H9 (cell line): ENCODE results near the gene TMEM135. TPM values are rescaled to one million over a fixed set of nuclear protein-coding genes. Genes with fewer than 3 reads are reported as not detected.

Experiments
- DNase-seq: peaks from one replicate; pipeline ENCODE4 v3.0.0-alpha.2; 2017
- H2AFZ ChIP-seq: one replicate; pipeline ENCODE4 v1.6.1; 2013; ENCODE audit warnings: mild to moderate bottlenecking, low read length, control low read depth, moderate library complexity
- H2AK5ac ChIP-seq: 2 replicates; pipeline ENCODE4 v1.6.1; 2013; ENCODE audit warnings: low read length, control low read depth, mixed read lengths; ENCODE audit not compliant: insufficient read length
- H2BK120ac ChIP-seq: one replicate; pipeline ENCODE4 v1.6.1; 2013; ENCODE audit warnings: low read depth, mild to moderate bottlenecking, low read length, control low read depth, inconsistent platforms; ENCODE audit not compliant: poor library complexity, severe bottlenecking
- H2BK12ac ChIP-seq: 2 replicates; pipeline ENCODE4 v1.6.1; 2013; ENCODE audit warnings: low read length, control low read depth, mixed read lengths, low read depth; ENCODE audit not compliant: insufficient read length
- H2BK15ac ChIP-seq: 2 replicates; pipeline ENCODE4 v1.6.1; 2013; ENCODE audit warnings: low read depth, low read length, control low read depth
- H2BK20ac ChIP-seq: one replicate; pipeline ENCODE4 v1.6.1; 2013; ENCODE audit warnings: low read depth, mild to moderate bottlenecking, low read length, control low read depth, inconsistent platforms; ENCODE audit not compliant: poor library complexity, severe bottlenecking
- H2BK5ac ChIP-seq: 2 replicates; pipeline ENCODE4 v1.6.1; 2013; ENCODE audit warnings: low read length, control low read depth, mixed read lengths; ENCODE audit not compliant: insufficient read length
- H3K14ac ChIP-seq: 2 replicates; pipeline ENCODE4 v1.6.1; 2013; ENCODE audit warnings: low read length, control low read depth; ENCODE audit not compliant: insufficient read depth
- H3K18ac ChIP-seq: 2 replicates; pipeline ENCODE4 v1.6.1; 2013; ENCODE audit warnings: low read depth, mild to moderate bottlenecking, mixed read lengths, low read length, control low read depth; ENCODE audit not compliant: insufficient read length
- H3K23ac ChIP-seq: 2 replicates; pipeline ENCODE4 v1.6.1; 2013; ENCODE audit warnings: low read length, control low read depth, mixed read lengths, low read depth; ENCODE audit not compliant: insufficient read length
- H3K23me2 ChIP-seq: 2 replicates; pipeline ENCODE4 v1.6.1; 2013; ENCODE audit warnings: low read depth, mild to moderate bottlenecking, mixed read lengths, low read length, control low read depth; ENCODE audit not compliant: insufficient read length, poor library complexity, severe bottlenecking
- H3K27ac ChIP-seq: 2 replicates; pipeline ENCODE4 v1.5.1; 2013; ENCODE audit warnings: low read length, control low read depth, mixed read lengths, low read depth; ENCODE audit not compliant: insufficient read length
- H3K27me3 ChIP-seq: 2 replicates; pipeline ENCODE4 v1.6.1; 2013; ENCODE audit warnings: low read length, control low read depth, inconsistent platforms; ENCODE audit not compliant: insufficient read depth
- H3K4ac ChIP-seq: 2 replicates; pipeline ENCODE4 v1.6.1; 2013; ENCODE audit warnings: low read depth, mild to moderate bottlenecking, control low read depth, inconsistent platforms, low read length, moderate library complexity
- H3K4me1 ChIP-seq: 2 replicates; pipeline ENCODE4 v1.6.1; 2013; ENCODE audit warnings: low read length, control low read depth, inconsistent platforms; ENCODE audit not compliant: insufficient read depth
- H3K4me2 ChIP-seq: 2 replicates; pipeline ENCODE4 v1.6.1; 2013; ENCODE audit warnings: low read length, control low read depth, mixed read lengths; ENCODE audit not compliant: insufficient read length, insufficient read depth
- H3K56ac ChIP-seq: 2 replicates; pipeline ENCODE4 v1.6.1; 2013; ENCODE audit warnings: low read depth, mild to moderate bottlenecking, mixed read lengths, low read length, control low read depth; ENCODE audit not compliant: insufficient read length
- H3K79me1 ChIP-seq: 2 replicates; pipeline ENCODE4 v1.6.1; 2013; ENCODE audit warnings: low read depth, mild to moderate bottlenecking, moderate library complexity, low read length, control low read depth, inconsistent platforms; ENCODE audit not compliant: insufficient read depth, poor library complexity, severe bottlenecking
- H3K79me2 ChIP-seq: 2 replicates; pipeline ENCODE4 v1.6.1; 2013; ENCODE audit warnings: low read length, control low read depth, inconsistent platforms; ENCODE audit not compliant: insufficient read depth
- H3K9ac ChIP-seq: 2 replicates; pipeline ENCODE4 v1.6.1; 2013; ENCODE audit warnings: low read length, control low read depth, mixed read lengths; ENCODE audit not compliant: insufficient read length; ENCODE audit errors: extremely low read depth
- H3K9me3 ChIP-seq: one replicate; pipeline ENCODE4 v1.6.1; 2013; ENCODE audit warnings: low read depth, low read length, inconsistent platforms; ENCODE audit not compliant: control insufficient read depth
- H3T11ph ChIP-seq: one replicate; pipeline ENCODE4 v1.6.1; 2013; ENCODE audit warnings: mild to moderate bottlenecking, low read length, control low read depth, inconsistent platforms
- H4K20me1 ChIP-seq: one replicate; pipeline ENCODE4 v1.6.1; 2013; ENCODE audit not compliant: control insufficient read depth, insufficient read length, insufficient read depth
- H4K5ac ChIP-seq: 2 replicates; pipeline ENCODE4 v1.6.1; 2013; ENCODE audit warnings: low read depth, mild to moderate bottlenecking, mixed read lengths, low read length, control low read depth; ENCODE audit not compliant: insufficient read length
- H4K8ac ChIP-seq: replicated peaks from 2 replicates; pipeline ENCODE4 v1.6.1; 2013; ENCODE audit warnings: low read length, control low read depth, mixed read lengths, low read depth; ENCODE audit not compliant: insufficient read length
- H4K91ac ChIP-seq: 2 replicates; pipeline ENCODE4 v1.6.1; 2013; ENCODE audit warnings: low read depth, mild to moderate bottlenecking, moderate library complexity, mixed read lengths, low read length, control low read depth; ENCODE audit not compliant: insufficient read length
- H3K27ac Mint-ChIP-seq, 3 experiments: 2 replicates in 2 of 3; 3 replicates in 1 of 3; pipeline ENCODE4 v1.8.0; 2020 to 2021; ENCODE audit warnings: mixed read lengths in 3 of 3, mild to moderate bottlenecking in 1 of 3, moderate library complexity in 1 of 3
- H3K27me3 Mint-ChIP-seq: 2 replicates; pipeline ENCODE4 v1.8.0; 2021; ENCODE audit warnings: low read depth, mild to moderate bottlenecking, moderate library complexity, mixed read lengths
- H3K36me3 Mint-ChIP-seq, 3 experiments: 2 replicates in 2 of 3; 3 replicates in 1 of 3; pipeline ENCODE4 v1.8.0; 2020 to 2021; ENCODE audit warnings: low read depth in 3 of 3, mixed read lengths in 3 of 3; ENCODE audit not compliant: insufficient read depth in 1 of 3
- H3K4me1 Mint-ChIP-seq, 2 experiments: 2 replicates each; pipeline ENCODE4 v1.8.0; 2020; ENCODE audit warnings: mixed read lengths in 2 of 2
- H3K4me3 Mint-ChIP-seq, 2 experiments: 2 replicates in 1 of 2; 3 replicates in 1 of 2; pipeline ENCODE4 v1.8.0; 2020 to 2021; ENCODE audit warnings: mild to moderate bottlenecking in 2 of 2, mixed read lengths in 2 of 2, moderate library complexity in 1 of 2
- H3K9me3 Mint-ChIP-seq, 2 experiments: 2 replicates in 1 of 2; 3 replicates in 1 of 2; pipeline ENCODE4 v1.8.0; 2020; ENCODE audit warnings: mild to moderate bottlenecking in 2 of 2, mixed read lengths in 2 of 2, moderate library complexity in 1 of 2
- CTCF ChIP-seq: fragments of 200-600 bp; sonication (generic); conservative IDR thresholded peaks from 3 replicates; pipeline ENCODE4 v1.8.0; 2021; ENCODE audit warnings: antibody characterized with exemption, mild to moderate bottlenecking
- WGBS: extraction: QIAGEN DNeasy Blood & Tissue Kit; methylation state at CpG from one replicate; pipeline ENCODE4 v1.1.7; 2013; ENCODE audit warnings: missing lambda C conversion rate, low lambda C conversion rate, mixed read lengths; ENCODE audit not compliant: insufficient read length; ENCODE audit errors: extremely low coverage; 5-methylcytosine and 5-hydroxymethylcytosine counted together
- total RNA-seq: library from RNA; stranded (reverse); gene quantifications from 2 replicates; pipeline ENCODE4 v1.2.1, GENCODE V29; 2021

The TMEM135 gene
- total RNA-seq, 1 experiment from 2014 or later = 25.2 TPM

- no peak overlapping the region for H3K14ac ChIP-seq
- no peak overlapping the region for H2BK20ac ChIP-seq
- H3K23ac ChIP-seq = no peak overlapping the region
- no peak overlapping the region for H3K4me3 Mint-ChIP-seq
- no peak for TF ChIP-seq CTCF
- no peaks in the 10 kb centered on the region for H3K27me3 Mint-ChIP-seq
- no CpG with 5 or more reads among the region's 1 CpG for WGBS
- no peaks in the 10 kb centered on the region for H3K79me2 ChIP-seq
- no peak overlapping the region; a peak in 1 of 7 replicates for H3K27ac Mint-ChIP-seq
- no peaks in the 10 kb centered on the region for H3K36me3 Mint-ChIP-seq
- peaks cover 58 to 63% of the 10 kb centered on the region in 2 experiments for H3K4me1 Mint-ChIP-seq
- no peak overlapping the region for H2BK5ac ChIP-seq
- H2AFZ ChIP-seq = no peak overlapping the region
- H2BK12ac ChIP-seq = no peak overlapping the region
- H4K20me1 ChIP-seq = no peaks in the 10 kb centered on the region
- no peak overlapping the region for H4K91ac ChIP-seq
- H3K27ac ChIP-seq = no peak overlapping the region
- no peak for DNase-seq
- H3K27me3 ChIP-seq = no peaks in the 10 kb centered on the region
- H3K9ac ChIP-seq = no peak overlapping the region
- H2BK15ac ChIP-seq = no peak overlapping the region
- no peaks in the 10 kb centered on the region for H3K9me3 ChIP-seq
- no peak overlapping the region for H3K18ac ChIP-seq
- no peak overlapping the region for H3T11ph ChIP-seq
- H3K4ac ChIP-seq = no peak overlapping the region
- no peak overlapping the region for H4K5ac ChIP-seq
- no peak overlapping the region for H3K4me2 ChIP-seq
- H3K56ac ChIP-seq = no peak overlapping the region
- peaks cover 4% of the 10 kb centered on the region; the same call in 1 of the 2 replicates for H3K4me1 ChIP-seq
- H2AK5ac ChIP-seq = no peak overlapping the region
- no peaks in the 10 kb centered on the region for H3K9me3 Mint-ChIP-seq
- H3K23me2 ChIP-seq = no peaks in the 10 kb centered on the region
- H4K8ac ChIP-seq = no peak overlapping the region
- no peak overlapping the region for H2BK120ac ChIP-seq
- no peaks in the 10 kb centered on the region for H3K79me1 ChIP-seq
These were observed 260.4 kb downstream of the TMEM135 start for GRCh38 chr11:87298155-87298554.
